Fibroblast of lung (primary cell): ENCODE measurements around the gene RETREG1. TPM values are rescaled to one million over a fixed set of nuclear protein-coding genes. Genes with fewer than 3 reads are reported as not detected.

Source experiments
- DNase-seq, 2 donors: peaks; one replicate each; pipeline versions ENCODE4 v3.0.0 to v3.0.0-alpha.2; 2010; ENCODE audit warnings: low read depth in 2 of 2
- H2AFZ ChIP-seq: 2 replicates; pipeline ENCODE4 v1.5.1; 2012; ENCODE audit warnings: low read length, control low read depth, inconsistent platforms
- H3K27ac ChIP-seq: 2 replicates; pipeline ENCODE4 v1.5.1; 2011; ENCODE audit warnings: low read length, control low read depth; ENCODE audit not compliant: insufficient read depth
- H3K27me3 ChIP-seq: 2 replicates; pipeline ENCODE4 v1.5.1; 2011; ENCODE audit warnings: mild to moderate bottlenecking, low read length; ENCODE audit not compliant: control insufficient read depth, insufficient read depth
- H3K36me3 ChIP-seq: 2 replicates; pipeline ENCODE4 v1.5.1; 2011; ENCODE audit warnings: low read length; ENCODE audit not compliant: control insufficient read depth, insufficient read depth
- H3K4me1 ChIP-seq: 2 replicates; pipeline ENCODE4 v1.5.1; 2011; ENCODE audit warnings: low read length; ENCODE audit not compliant: control insufficient read depth, insufficient read depth; ENCODE audit errors: extremely low read depth
- H3K4me2 ChIP-seq: 2 replicates; pipeline ENCODE4 v1.5.1; 2011; ENCODE audit warnings: low read length, control low read depth; ENCODE audit not compliant: insufficient read depth; ENCODE audit errors: extremely low read depth
- H3K4me3 ChIP-seq, 4 experiments: fragments of 200-600 bp in 1 of 4; sonication (generic) in 1 of 4; replicated peaks in 1 of 4; 2 replicates each; pipeline ENCODE4 v1.5.1; 2011 to 2016; ENCODE audit warnings: low read length in 4 of 4, low read depth in 3 of 4, mild to moderate bottlenecking in 3 of 4, control low read depth in 2 of 4, inconsistent platforms in 1 of 4, mixed read lengths in 1 of 4; ENCODE audit not compliant: insufficient read depth in 1 of 4; ENCODE audit errors: control extremely low read depth in 1 of 4
- H3K79me2 ChIP-seq: 2 replicates; pipeline ENCODE4 v1.5.1; 2012; ENCODE audit warnings: mild to moderate bottlenecking, low read length, inconsistent platforms; ENCODE audit not compliant: control insufficient read depth, insufficient read depth
- H3K9ac ChIP-seq: 2 replicates; pipeline ENCODE4 v1.5.1; 2011; ENCODE audit warnings: mild to moderate bottlenecking, low read length, control low read depth; ENCODE audit not compliant: insufficient read depth
- H3K9me3 ChIP-seq: 2 replicates; pipeline ENCODE4 v1.5.1; 2012; ENCODE audit warnings: low read depth, low read length; ENCODE audit not compliant: control insufficient read depth, insufficient read depth
- H4K20me1 ChIP-seq: 2 replicates; pipeline ENCODE4 v1.5.1; 2011; ENCODE audit warnings: low read length; ENCODE audit not compliant: control insufficient read depth, insufficient read depth; ENCODE audit errors: extremely low read depth
- EZH2 ChIP-seq: IDR thresholded peaks from 2 replicates; pipeline ENCODE4 v1.5.1; 2012; ENCODE audit warnings: low read length, control low read depth, mild to moderate bottlenecking; ENCODE audit errors: missing control alignments
- polyA plus RNA-seq, 2 donors: library from polyadenylated mRNA; depleted of rRNA in 1 of 2; stranded (reverse) in 1 of 2; unstranded in 1 of 2; fragments of >200 nt; gene quantifications; 2 replicates each; pipeline ENCODE4 v1.2.1, GENCODE V29; 2011 to 2012; ENCODE audit warnings: missing spikeins in 1 of 2
- total RNA-seq: library from RNA; depleted of rRNA; stranded (reverse); fragments of >200 nt; gene quantifications from 2 replicates; pipeline ENCODE4 v1.2.1, GENCODE V29; 2014
- TF ChIP-seq, protein P1 (sequence below), 2 donors: IDR thresholded peaks in 1 of 2; conservative IDR thresholded peaks in 1 of 2; 1 replicate in 1 of 2; 2 replicates in 1 of 2; pipeline ENCODE4 v1.5.1; 2011 to 2012; ENCODE audit warnings: low read length in 2 of 2, control low read depth in 1 of 2, inconsistent platforms in 1 of 2, low read depth in 1 of 2, mild to moderate bottlenecking in 1 of 2

The RETREG1 gene
- total and polyA plus RNA-seq, 2 donors (not counting 1 experiment from before 2014, with no cell fraction given) = 0.41 to 0.99 TPM

DNA sequence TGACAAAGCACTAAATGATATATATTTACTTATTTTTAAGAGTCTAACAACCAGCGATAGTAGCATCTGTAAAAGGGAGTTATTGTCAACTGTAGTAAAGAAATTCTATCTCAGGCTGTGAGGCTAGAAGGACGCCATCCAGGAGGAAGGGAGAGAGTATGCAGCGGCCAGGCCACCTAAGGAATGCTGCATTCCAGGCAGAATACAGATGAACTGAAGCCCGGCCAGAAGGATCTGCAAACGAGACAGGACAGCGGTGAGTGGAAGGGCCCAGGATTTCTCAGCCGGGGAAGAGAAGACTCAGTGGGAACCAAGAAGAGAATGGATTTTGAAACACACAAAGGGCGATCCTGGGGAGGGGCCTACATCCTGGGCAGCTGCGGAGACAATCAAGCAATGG lies 7.4 kb downstream of the RETREG1 start:
- H3K9ac ChIP-seq = no peak overlapping the region
- TF ChIP-seq, protein P1, sequence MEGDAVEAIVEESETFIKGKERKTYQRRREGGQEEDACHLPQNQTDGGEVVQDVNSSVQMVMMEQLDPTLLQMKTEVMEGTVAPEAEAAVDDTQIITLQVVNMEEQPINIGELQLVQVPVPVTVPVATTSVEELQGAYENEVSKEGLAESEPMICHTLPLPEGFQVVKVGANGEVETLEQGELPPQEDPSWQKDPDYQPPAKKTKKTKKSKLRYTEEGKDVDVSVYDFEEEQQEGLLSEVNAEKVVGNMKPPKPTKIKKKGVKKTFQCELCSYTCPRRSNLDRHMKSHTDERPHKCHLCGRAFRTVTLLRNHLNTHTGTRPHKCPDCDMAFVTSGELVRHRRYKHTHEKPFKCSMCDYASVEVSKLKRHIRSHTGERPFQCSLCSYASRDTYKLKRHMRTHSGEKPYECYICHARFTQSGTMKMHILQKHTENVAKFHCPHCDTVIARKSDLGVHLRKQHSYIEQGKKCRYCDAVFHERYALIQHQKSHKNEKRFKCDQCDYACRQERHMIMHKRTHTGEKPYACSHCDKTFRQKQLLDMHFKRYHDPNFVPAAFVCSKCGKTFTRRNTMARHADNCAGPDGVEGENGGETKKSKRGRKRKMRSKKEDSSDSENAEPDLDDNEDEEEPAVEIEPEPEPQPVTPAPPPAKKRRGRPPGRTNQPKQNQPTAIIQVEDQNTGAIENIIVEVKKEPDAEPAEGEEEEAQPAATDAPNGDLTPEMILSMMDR (conservative IDR thresholded peaks at IDR 0.05 in 1 of 2, IDR thresholded peaks at IDR 0.05 in 1 of 2; ENCODE audit: low read depth in 1 of 2, low read length in 2 of 2) = no peak
- H3K27me3 ChIP-seq = no peaks in the 10 kb centered on the region
- H3K79me2 ChIP-seq = no peaks in the 10 kb centered on the region
- H3K36me3 ChIP-seq = no peaks in the 10 kb centered on the region
- H3K27ac ChIP-seq = no peak overlapping the region
- H4K20me1 ChIP-seq = no peaks in the 10 kb centered on the region
- DNase-seq = no peak
- no peak overlapping the region for H2AFZ ChIP-seq
- H3K4me1 ChIP-seq = no peaks in the 10 kb centered on the region
- no peaks in the 10 kb centered on the region for H3K9me3 ChIP-seq
- H3K4me3 ChIP-seq = no peak overlapping the region
- H3K4me2 ChIP-seq = no peak overlapping the region

DNA sequence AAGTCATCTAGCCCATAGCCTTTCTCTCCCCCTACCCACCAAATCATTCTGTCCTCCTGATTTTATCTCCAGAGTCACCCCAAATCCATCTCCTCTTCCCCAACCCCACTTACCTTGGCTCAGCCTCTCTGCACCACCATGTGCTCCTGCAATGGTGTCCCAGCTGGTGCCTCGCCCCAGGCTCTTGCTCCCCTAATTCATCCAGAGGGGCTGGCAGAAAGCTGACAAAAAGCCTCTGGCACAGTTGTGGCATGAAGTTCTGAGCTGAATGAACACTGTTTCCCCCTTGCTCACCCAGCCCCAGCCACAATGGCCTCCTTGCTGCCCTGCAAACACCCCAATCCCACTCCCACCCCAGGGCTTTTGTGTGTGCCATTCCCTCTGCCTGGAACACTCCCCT lies 10.2 kb downstream of the RETREG1 start:
- no peak overlapping the region for H2AFZ ChIP-seq
- no peaks in the 10 kb centered on the region for H3K9me3 ChIP-seq
- no peak overlapping the region for H3K4me2 ChIP-seq
- no peak overlapping the region for H3K9ac ChIP-seq
- DNase-seq = no peak
- no peaks in the 10 kb centered on the region for H3K4me1 ChIP-seq
- no peak overlapping the region for H3K27ac ChIP-seq
- no peak overlapping the region for H3K4me3 ChIP-seq
- no peak for TF ChIP-seq EZH2
- TF ChIP-seq, protein P1 (conservative IDR thresholded peaks at IDR 0.05 in 1 of 2, IDR thresholded peaks at IDR 0.05 in 1 of 2; ENCODE audit: low read depth in 1 of 2, low read length in 2 of 2) = no peak
- H3K27me3 ChIP-seq = no peaks in the 10 kb centered on the region
- no peaks in the 10 kb centered on the region for H4K20me1 ChIP-seq
- no peaks in the 10 kb centered on the region for H3K79me2 ChIP-seq
- H3K36me3 ChIP-seq = no peaks in the 10 kb centered on the region

GRCh38 chr5:16603701-16604100 lies 13.1 kb downstream of the RETREG1 start:
- H3K36me3 ChIP-seq = no peaks in the 10 kb centered on the region
- TF ChIP-seq, protein P1 (conservative IDR thresholded peaks at IDR 0.05 in 1 of 2, IDR thresholded peaks at IDR 0.05 in 1 of 2; ENCODE audit: low read depth in 1 of 2, low read length in 2 of 2) = no peak
- no peaks in the 10 kb centered on the region for H3K27me3 ChIP-seq
- H4K20me1 ChIP-seq = no peaks in the 10 kb centered on the region
- H3K4me2 ChIP-seq = no peak overlapping the region
- no peak for DNase-seq
- no peaks in the 10 kb centered on the region for H3K4me1 ChIP-seq
- no peaks in the 10 kb centered on the region for H3K79me2 ChIP-seq
- H3K9ac ChIP-seq = no peak overlapping the region
- no peak overlapping the region for H3K4me3 ChIP-seq
- H3K9me3 ChIP-seq = no peaks in the 10 kb centered on the region
- no peak overlapping the region for H3K27ac ChIP-seq
- H2AFZ ChIP-seq = no peak overlapping the region
